GM19023 (cell line): ENCODE data around the gene DIPK2A.

ENCODE experiments used
- ATAC-seq: cut with Tn5 transposase; IDR thresholded peaks from one replicate; pipeline ENCODE4 v1.9.1; 2021; ENCODE audit warnings: mild to moderate bottlenecking, moderate library complexity; ENCODE audit not compliant: unreplicated experiment

DIPK2A gene

GRCh38 chr3:143971359-143972154 is at the start of gene DIPK2A:
DIPK2A (plus strand) TSS chr3:143971823; CDS start chr3:143972333, 510 bp downstream.
- ATAC-seq = peak; percentile 56

DNA sequence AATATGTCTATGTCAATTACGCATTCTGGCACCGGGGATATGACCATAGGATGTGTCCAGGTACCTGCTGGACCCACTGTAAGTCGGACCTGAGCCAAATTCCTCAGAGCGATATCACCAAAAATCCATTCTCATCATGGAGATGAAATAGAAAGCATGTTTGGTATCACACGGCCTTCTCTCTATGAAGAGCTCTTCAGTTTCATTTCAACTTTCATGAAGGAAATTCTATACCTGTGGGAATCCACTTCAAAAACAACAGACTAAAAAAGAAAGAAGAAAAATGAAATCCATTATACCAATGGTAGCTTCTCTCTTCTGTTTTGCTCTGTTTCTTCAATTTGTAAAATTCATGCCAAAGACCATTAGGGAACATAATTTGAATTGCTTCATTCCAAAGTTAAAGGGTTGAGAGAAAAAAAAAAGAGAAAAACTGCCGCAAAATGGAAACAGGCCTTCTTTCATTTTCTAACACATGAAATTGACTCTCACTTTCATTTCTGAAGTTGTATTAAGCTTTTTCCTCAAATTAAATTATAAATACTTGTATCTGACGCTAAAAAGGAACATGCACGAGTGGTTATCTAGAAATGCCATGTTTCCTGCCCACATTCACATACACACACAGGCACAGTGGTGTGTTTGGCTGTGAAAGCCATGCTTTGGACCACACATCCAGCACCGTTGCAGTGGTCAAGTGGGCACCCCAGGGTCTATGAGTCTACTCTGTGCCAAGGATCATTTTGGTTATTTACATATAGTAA is 46.9 kb upstream of the DIPK2A start:
- peak; percentile 57 for ATAC-seq

GRCh38 chr3:143928056-143928455 is 43.6 kb upstream of the DIPK2A start:
- no peak for ATAC-seq

DNA sequence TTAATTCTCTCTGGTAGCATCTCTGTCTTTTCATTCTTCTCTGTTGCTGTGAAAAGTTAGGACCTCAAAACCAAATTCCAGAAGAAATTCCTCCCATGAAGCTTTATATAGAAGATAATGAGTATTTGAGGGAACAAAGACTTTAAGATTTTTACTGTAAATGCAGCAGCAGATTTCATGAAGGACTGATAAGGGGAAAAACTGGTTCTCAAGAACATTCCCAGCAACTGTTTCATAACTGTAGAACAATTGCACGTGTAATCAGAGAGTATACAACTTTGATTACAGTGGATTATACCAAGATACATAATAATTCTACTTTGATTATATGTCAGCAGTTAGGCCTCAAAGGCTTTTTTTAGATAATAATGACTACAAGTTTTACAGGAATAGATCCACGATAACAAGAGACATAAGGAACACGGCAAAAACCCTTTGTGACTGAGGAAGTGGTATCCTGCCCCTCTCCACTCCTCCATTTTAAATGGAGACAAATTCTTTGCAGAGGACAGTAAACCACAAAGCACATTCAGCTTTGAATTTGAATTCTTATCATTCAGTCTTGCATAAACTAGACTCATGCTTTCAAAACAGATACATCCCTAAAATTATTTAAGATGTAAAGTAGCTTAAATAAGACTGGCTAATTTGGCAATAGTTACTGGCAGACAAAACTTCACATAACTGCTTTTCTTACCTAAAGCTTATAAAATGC is 42.9 kb upstream of the DIPK2A start:
- ATAC-seq = no peak

DNA sequence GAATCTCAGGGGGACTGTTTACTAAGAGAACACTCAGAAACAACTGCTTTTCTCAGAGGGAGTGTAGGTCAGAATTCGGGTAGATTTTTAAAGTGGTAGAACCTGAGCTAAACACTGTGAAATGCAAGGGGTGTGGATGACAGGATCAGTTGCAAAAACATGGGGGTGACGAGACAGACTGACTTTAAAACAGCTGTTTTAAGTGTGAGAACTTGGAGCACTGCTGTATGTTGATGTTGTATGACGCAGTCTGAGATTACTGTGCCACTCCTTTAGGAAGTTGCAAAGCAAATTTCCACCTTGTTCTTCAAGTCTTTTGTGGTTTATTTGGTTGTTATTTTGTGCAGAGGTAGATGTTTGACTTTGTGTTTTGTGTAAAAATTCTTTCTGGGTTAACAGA is 36.8 kb upstream of the DIPK2A start:
- ATAC-seq = no peak

DNA sequence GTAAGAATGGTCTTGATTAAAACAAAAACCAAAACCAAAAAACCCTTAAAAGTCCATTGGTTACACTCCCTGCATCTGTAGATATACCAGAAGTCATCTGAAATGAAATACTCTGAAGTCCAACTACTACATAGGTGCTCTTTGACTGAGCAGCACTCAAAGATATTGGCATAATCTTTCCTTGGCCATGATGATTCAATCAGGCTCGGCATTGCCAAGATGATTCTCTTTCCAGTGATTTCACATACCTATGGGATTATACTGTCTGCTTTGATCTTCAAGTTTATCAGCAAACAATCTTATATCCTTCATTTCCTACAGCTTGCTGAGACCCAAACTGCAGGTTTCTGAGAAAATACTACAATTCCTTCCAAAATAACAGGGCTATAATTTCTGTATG is 35.9 kb upstream of the DIPK2A start:
- ATAC-seq = no peak

DNA sequence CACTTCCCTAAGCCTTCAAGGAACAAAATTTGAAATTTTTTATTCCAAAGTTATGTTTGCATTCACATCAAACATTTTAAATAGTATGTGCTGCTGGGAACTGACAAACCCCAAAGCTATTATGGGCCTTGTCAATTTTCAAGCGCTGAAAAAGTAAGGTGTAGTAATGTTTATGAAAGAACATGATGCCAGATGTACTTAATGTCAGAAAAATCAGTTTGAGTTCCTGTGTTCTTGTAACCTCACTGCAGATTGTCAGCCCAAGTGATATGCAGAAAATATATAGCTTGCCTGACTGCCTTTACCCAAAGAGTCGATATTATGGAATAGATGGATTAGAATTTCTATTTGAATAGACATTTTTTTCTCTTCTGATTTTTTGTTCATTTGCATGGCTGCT is 20.8 kb upstream of the DIPK2A start:
- ATAC-seq = no peak

GRCh38 chr3:143951351-143951971 is 20.2 kb upstream of the DIPK2A start:
- ATAC-seq = no peak

- ATAC-seq = no peak
Observed at GRCh38 chr3:143952569-143953072, 19.0 kb upstream of the DIPK2A start.

- ATAC-seq = no peak
Observed at GRCh38 chr3:143955113-143955512, 16.5 kb upstream of the DIPK2A start.

DNA sequence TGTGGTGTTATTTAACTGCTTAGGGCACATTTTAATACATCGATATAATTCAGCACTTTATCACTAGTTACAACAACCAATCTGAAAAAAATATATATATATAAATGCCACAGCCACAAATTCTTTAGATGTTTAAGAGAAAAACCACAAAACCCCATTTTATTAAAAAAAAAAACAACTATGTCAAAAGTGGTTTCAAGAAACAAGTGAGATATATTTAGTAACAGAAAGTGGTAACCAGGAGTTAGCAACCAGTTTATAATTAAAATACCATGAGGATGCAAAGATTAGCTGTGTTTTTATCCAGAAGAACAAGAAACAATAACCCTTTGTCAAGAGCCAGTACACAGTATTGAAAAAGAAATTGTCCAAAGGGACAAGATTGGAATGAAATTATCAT is 14.8 kb upstream of the DIPK2A start:
- no peak for ATAC-seq

GRCh38 chr3:143957453-143957852 is 14.2 kb upstream of the DIPK2A start:
- ATAC-seq = no peak

DNA sequence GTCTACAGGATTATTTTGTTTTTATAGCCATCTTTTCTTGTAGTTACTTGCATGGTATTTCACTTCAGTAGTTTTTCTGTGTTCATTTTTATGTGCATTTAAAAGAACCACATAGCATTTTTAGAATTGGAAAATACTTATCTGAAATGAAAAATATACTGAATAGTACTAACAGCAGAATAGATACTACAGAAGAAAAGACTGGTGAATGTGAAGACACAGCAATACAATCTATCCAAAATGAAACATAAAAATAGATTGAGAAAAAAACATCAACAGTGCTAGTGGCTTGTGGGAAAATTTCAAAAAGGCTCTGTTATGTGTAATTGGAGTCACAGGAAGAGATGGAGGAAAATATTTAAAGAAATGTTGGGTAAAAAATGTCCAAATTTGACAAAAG is 12.7 kb upstream of the DIPK2A start:
- no peak for ATAC-seq

DNA sequence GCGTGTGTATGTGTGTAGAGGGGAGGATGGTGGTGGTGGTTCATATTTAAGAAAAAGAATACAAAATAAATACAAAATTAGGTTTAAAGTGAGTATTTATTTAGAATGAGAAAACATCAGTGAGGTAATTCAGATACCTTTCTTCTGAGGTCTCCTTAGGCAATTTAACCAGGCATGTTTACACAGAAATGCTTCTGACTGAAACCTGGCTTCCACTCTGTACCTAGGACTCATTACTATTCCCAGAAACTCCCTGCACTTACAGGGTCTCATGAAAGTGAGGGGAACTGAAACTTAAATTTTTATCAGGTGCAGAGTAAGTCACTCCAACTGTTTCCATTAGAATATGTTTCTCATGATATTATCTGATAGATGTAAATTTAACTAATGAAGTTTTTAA is 10.3 kb upstream of the DIPK2A start:
- ATAC-seq = no peak

DNA sequence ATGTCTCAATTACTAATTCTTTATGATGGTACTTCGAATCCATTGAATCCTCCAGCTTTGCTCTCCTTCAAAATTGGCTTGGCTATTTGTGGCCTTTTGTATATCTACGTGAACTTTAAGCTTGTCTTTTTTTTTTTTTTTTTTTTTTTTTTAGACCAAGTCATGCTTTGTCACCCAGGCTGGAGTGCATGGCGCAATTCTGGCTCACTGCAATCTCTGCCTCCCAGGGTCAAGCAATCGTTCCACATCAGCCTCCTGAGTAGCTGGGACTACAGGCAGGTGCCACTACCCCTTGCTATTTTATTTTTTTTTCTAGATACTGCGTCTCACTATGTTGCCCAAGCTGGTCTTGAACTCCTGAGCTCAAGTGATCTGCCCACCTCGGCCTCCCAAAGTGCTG is 7.7 kb upstream of the DIPK2A start:
- ATAC-seq = no peak

- ATAC-seq = peak; percentile 18
Observed at GRCh38 chr3:143970773-143971358, 757 bp upstream of the DIPK2A start.

DNA sequence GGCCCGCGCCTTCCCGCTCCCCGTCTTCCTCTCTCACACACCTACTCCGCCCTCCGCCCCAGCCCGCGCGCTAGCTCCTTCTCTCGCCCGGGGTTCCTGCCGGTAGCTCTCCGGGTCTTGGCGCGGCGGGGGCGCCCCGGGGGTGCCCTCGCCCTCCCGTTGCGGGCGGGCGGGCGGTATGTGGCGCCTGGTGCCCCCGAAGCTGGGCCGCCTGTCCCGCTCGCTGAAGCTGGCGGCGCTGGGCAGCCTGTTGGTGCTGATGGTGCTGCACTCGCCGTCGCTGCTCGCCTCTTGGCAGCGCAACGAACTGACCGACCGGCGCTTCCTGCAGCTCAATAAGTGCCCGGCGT is 507 bp downstream of the DIPK2A start:
- ATAC-seq = no peak

- ATAC-seq = peak; percentile 36
Observed at GRCh38 chr3:143972505-143973258, 1.1 kb downstream of the DIPK2A start.

GRCh38 chr3:143973259-143974021 is 1.8 kb downstream of the DIPK2A start:
- no peak for ATAC-seq
